HG02970 (cell line): ENCODE data around the gene HTRA1.

ENCODE experiments used
- ATAC-seq: cut with Tn5 transposase; IDR thresholded peaks from one replicate; pipeline ENCODE4 v1.9.1; 2021; ENCODE audit warnings: mild to moderate bottlenecking, moderate library complexity, moderate number of reproducible peaks; ENCODE audit not compliant: unreplicated experiment, low FRiP score

Gene HTRA1

GRCh38 chr10:122493761-122494160 lies 32.4 kb downstream of the HTRA1 start:
- ATAC-seq, result no peak

GRCh38 chr10:122494173-122494820 lies 32.9 kb downstream of the HTRA1 start:
- ATAC-seq, result no peak

- ATAC-seq, result no peak
Observed at GRCh38 chr10:122494833-122495232, 33.5 kb downstream of the HTRA1 start.

- ATAC-seq, result no peak
Observed at GRCh38 chr10:122495406-122496340, 34.3 kb downstream of the HTRA1 start.

- no peak for ATAC-seq
Observed at GRCh38 chr10:122497241-122497640, 35.9 kb downstream of the HTRA1 start.

- ATAC-seq, result no peak
Observed at GRCh38 chr10:122498521-122498920, 37.2 kb downstream of the HTRA1 start.

GRCh38 chr10:122499012-122499411 lies 37.7 kb downstream of the HTRA1 start:
- no peak for ATAC-seq

GRCh38 chr10:122499491-122499941 lies 38.2 kb downstream of the HTRA1 start:
- ATAC-seq, result no peak

GRCh38 chr10:122500194-122500593 lies 38.8 kb downstream of the HTRA1 start:
- no peak for ATAC-seq

- no peak for ATAC-seq
Observed at GRCh38 chr10:122500726-122501125, 39.4 kb downstream of the HTRA1 start.

GRCh38 chr10:122503012-122503411 lies 41.7 kb downstream of the HTRA1 start:
- no peak for ATAC-seq

- ATAC-seq, result no peak
Observed at GRCh38 chr10:122503886-122504609, 42.7 kb downstream of the HTRA1 start.

GRCh38 chr10:122504610-122504950 lies 43.2 kb downstream of the HTRA1 start:
- no peak for ATAC-seq

GRCh38 chr10:122505011-122505410 lies 43.7 kb downstream of the HTRA1 start:
- ATAC-seq, result no peak

- ATAC-seq, result no peak
Observed at GRCh38 chr10:122505885-122506645, 44.7 kb downstream of the HTRA1 start.

- no peak for ATAC-seq
Observed at GRCh38 chr10:122507616-122508015, 46.3 kb downstream of the HTRA1 start.

GRCh38 chr10:122508021-122508420 lies 46.7 kb downstream of the HTRA1 start:
- no peak for ATAC-seq

GRCh38 chr10:122509323-122509722 lies 48.0 kb downstream of the HTRA1 start:
- ATAC-seq, result no peak

GRCh38 chr10:122510326-122510725 lies 49.0 kb downstream of the HTRA1 start:
- ATAC-seq, result no peak

- no peak for ATAC-seq
Observed at GRCh38 chr10:122510736-122511135, 49.4 kb downstream of the HTRA1 start.
